Neuron (in vitro differentiated cells): ENCODE data around the gene GPR137B.
A peak's percentile ranks its signal among the peaks of the same experiment; 100 is the strongest.
"Not testable (repeated sequence)": the region's sequence is repeated elsewhere in the genome, so short reads cannot be mapped to it uniquely, and the experiment has no call there.

Source experiments
- H2AFZ ChIP-seq: one replicate; pipeline ENCODE4 v1.6.1; 2013; ENCODE audit warnings: low read depth, mild to moderate bottlenecking, inconsistent platforms, low read length, moderate library complexity
- H3K27me3 ChIP-seq: one replicate; pipeline ENCODE4 v1.6.1; 2013; ENCODE audit warnings: low read length; ENCODE audit not compliant: insufficient read depth
- H3K36me3 ChIP-seq: one replicate; pipeline ENCODE4 v1.6.1; 2013; ENCODE audit warnings: low read length; ENCODE audit not compliant: insufficient read depth
- H3K4me1 ChIP-seq: one replicate; pipeline ENCODE4 v1.6.1; 2013; ENCODE audit warnings: low read length; ENCODE audit not compliant: insufficient read depth
- H3K4me3 ChIP-seq: 2 replicates; pipeline ENCODE4 v1.5.1; 2013; ENCODE audit warnings: mild to moderate bottlenecking, low read length, moderate library complexity
- H3K9me3 ChIP-seq: one replicate; pipeline ENCODE4 v1.6.1; 2013; ENCODE audit warnings: low read length

Gene GPR137B

GRCh38 chr1:236142253-236143103 lies at the start of gene GPR137B:
TSS of gene GPR137B (plus strand) at chr1:236142539. CDS start at chr1:236142623, 84 bp downstream.
- no peaks in the 10 kb centered on the region for H3K9me3 ChIP-seq
- peak within 1 kb of the TSS; percentile 92 for H2AFZ ChIP-seq
- peaks cover 33% of the 10 kb centered on the region for H3K27me3 ChIP-seq
- H3K4me3 ChIP-seq, result peak within 1 kb of the TSS; percentile 74
- peaks cover 26% of the 10 kb centered on the region for H3K4me1 ChIP-seq
- H3K36me3 ChIP-seq, result no peaks in the 10 kb centered on the region

GRCh38 chr1:236092899-236093298 lies 49.4 kb upstream of the GPR137B start:
- H3K4me3 ChIP-seq, result no peak overlapping the region
- peaks cover 3% of the 10 kb centered on the region for H3K4me1 ChIP-seq
- H3K9me3 ChIP-seq, result peaks cover 3% of the 10 kb centered on the region
- H3K36me3 ChIP-seq, result no peaks in the 10 kb centered on the region
- H3K27me3 ChIP-seq, result no peaks in the 10 kb centered on the region
- no peak overlapping the region for H2AFZ ChIP-seq

- Histone ChIP-seq H3K27me3 (no peaks in the 10 kb centered on the region), H3K36me3 (no peaks in the 10 kb centered on the region), H2AFZ (no peak overlapping the region), H3K9me3 (peaks cover 3% of the 10 kb centered on the region), H3K4me1 (peaks cover 3% of the 10 kb centered on the region), H3K4me3 (no peak overlapping the region)
Observed at GRCh38 chr1:236095705-236096520, 46.4 kb upstream of the GPR137B start.

GRCh38 chr1:236096660-236097482 lies 45.5 kb upstream of the GPR137B start:
- not testable (repeated sequence) for H3K36me3 ChIP-seq, H2AFZ ChIP-seq, H3K9me3 ChIP-seq, H3K4me3 ChIP-seq, H3K27me3 ChIP-seq, H3K4me1 ChIP-seq

- Histone ChIP-seq H2AFZ (no peak overlapping the region), H3K4me3 (no peak overlapping the region), H3K9me3 (peaks cover 3% of the 10 kb centered on the region), H3K36me3 (no peaks in the 10 kb centered on the region), H3K27me3 (no peaks in the 10 kb centered on the region), H3K4me1 (no peaks in the 10 kb centered on the region)
Observed at GRCh38 chr1:236098267-236098666, 44.1 kb upstream of the GPR137B start.

DNA sequence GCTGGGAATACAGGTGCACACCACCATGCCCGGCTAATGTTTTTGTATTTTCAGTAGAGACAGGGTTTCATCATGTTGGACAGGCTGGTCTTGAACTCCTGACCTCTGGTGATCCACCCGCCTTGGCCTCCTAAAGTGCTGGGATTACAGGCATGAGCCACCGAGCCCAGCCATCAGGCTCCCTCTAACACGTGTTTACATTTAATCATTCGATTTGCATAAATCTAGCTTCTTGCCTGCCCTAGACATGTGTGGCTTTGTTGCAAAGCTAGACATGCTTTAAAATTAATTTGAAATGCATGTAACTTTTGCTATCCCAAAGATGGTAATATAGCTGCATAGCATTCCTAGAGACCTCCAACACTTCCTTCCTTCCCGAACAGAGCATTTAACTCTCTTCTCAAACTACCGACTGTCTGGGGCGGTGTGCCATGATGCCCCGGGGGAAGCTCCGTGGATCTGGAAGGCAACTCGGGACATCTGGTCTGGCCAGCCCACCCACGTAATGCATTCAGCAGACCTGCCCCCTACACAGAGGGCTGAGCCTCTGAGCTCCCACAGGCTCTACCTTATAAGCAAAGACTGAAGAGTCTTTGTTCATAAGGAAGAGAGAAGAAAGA lies 42.9 kb upstream of the GPR137B start:
- no peaks in the 10 kb centered on the region for H3K36me3 ChIP-seq

GRCh38 chr1:236100799-236101198 lies 41.5 kb upstream of the GPR137B start:
- peaks cover 3% of the 10 kb centered on the region for H3K9me3 ChIP-seq
- no peaks in the 10 kb centered on the region for H3K36me3 ChIP-seq
- no peak overlapping the region for H3K4me3 ChIP-seq
- no peak overlapping the region for H2AFZ ChIP-seq
- no peaks in the 10 kb centered on the region for H3K4me1 ChIP-seq
- no peaks in the 10 kb centered on the region for H3K27me3 ChIP-seq

More for the DNA sequence above, 42.9 kb upstream of the GPR137B start:
- no peaks in the 10 kb centered on the region for H3K27me3 ChIP-seq
- H3K4me1 ChIP-seq, result no peaks in the 10 kb centered on the region
- peaks cover 3% of the 10 kb centered on the region for H3K9me3 ChIP-seq
- H2AFZ ChIP-seq, result no peak overlapping the region
- H3K4me3 ChIP-seq, result no peak overlapping the region

- Histone ChIP-seq H2AFZ (no peak overlapping the region), H3K27me3 (no peaks in the 10 kb centered on the region), H3K36me3 (no peaks in the 10 kb centered on the region), H3K4me3 (no peak overlapping the region), H3K4me1 (no peaks in the 10 kb centered on the region), H3K9me3 (peaks cover 3% of the 10 kb centered on the region)
Observed at GRCh38 chr1:236101233-236102200, 40.8 kb upstream of the GPR137B start.

DNA sequence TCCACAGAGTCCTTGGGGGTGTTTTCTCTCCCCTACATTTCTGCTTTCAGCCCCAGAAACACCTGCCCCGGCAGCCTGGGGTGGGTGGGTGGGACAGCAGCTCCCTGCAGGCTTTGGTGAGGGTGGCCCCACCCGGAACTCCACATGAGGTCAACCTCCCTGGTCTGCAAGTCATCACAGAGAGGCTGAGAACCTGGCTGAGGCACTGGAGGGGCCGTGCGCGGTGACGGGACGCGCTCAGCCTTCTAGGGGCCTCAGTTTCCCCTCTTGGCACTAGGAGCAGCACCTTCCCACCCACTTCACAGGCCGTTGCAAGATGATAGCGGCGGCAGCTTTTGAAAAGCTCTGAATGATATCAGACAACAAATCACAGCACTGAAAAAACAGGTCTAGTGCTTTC lies 39.7 kb upstream of the GPR137B start:
- H3K4me3 ChIP-seq, result no peak overlapping the region
- no peaks in the 10 kb centered on the region for H3K9me3 ChIP-seq
- H3K36me3 ChIP-seq, result no peaks in the 10 kb centered on the region
- H2AFZ ChIP-seq, result no peak overlapping the region
- no peaks in the 10 kb centered on the region for H3K4me1 ChIP-seq
- H3K27me3 ChIP-seq, result no peaks in the 10 kb centered on the region

DNA sequence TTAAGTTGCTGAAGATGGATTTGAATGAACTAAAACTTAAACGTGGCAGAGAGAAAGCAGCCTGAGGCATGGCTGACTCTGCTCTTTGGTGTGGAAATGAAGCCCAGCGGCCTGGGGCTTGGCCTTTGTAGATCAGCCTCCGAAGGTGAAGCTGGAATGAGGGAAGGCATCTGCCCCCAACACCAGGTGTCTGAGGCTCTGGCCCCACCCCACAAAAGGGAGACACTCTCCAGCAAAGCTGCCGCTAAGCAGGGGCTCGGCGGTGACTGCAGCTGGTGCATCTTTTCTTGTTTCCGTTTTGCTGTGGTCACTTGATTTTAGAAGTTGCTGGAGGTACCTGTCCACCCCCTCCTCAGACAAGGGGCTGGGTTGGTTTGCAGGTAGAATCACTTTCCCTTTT lies 39.3 kb upstream of the GPR137B start:
- no peak overlapping the region for H3K4me3 ChIP-seq
- H3K9me3 ChIP-seq, result no peaks in the 10 kb centered on the region
- H3K27me3 ChIP-seq, result no peaks in the 10 kb centered on the region
- no peak overlapping the region for H2AFZ ChIP-seq
- H3K4me1 ChIP-seq, result no peaks in the 10 kb centered on the region
- H3K36me3 ChIP-seq, result no peaks in the 10 kb centered on the region

DNA sequence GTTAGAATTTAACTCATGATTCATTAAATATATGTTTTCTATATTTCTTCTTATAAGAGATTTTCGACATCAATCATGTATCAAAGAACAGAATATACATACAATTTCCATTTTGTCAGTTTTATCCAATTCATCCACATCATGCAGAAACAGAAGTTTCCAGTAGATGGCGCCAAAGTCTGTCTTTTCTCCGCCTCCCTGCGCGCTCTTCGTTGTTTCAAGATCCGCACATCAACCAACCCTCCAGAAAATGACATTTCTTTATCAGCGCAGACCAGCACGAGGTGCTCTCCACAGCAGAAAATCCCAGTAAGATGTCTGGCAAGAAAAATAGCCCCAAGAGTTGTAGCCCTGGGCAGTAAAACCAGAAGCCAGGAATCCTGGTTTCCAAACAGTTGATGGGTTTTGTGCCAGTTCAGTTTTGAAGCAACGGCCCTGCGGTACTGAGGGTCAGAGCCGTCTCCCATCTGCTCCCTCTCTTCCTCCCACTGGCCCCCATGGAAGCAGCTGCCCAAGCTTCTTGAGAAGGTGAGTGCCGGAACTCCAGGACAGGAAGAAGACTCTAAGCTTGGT lies 38.6 kb upstream of the GPR137B start:
- H3K36me3 ChIP-seq, result no peaks in the 10 kb centered on the region
- H3K9me3 ChIP-seq, result no peaks in the 10 kb centered on the region
- no peak overlapping the region for H2AFZ ChIP-seq
- H3K4me1 ChIP-seq, result no peaks in the 10 kb centered on the region
- no peak overlapping the region for H3K4me3 ChIP-seq
- H3K27me3 ChIP-seq, result no peaks in the 10 kb centered on the region
